Neural cell (in vitro differentiated cells): ENCODE measurements around the gene KLK13. TPM values are rescaled to one million over a fixed set of nuclear protein-coding genes. Genes with fewer than 3 reads are reported as not detected.

Experiments
- H2AFZ ChIP-seq: fragments of 200-600, 300-800 bp; sonication (generic), shearing (Covaris generic); 2 replicates; pipeline ENCODE4 v1.6.0; 2014; ENCODE audit warnings: low read depth, mild to moderate bottlenecking, antibody characterized with exemption, low read length, moderate library complexity
- H3F3A ChIP-seq: fragments of 200-600 bp; shearing (Covaris generic); 2 replicates; pipeline ENCODE4 v1.6.1; 2016; ENCODE audit warnings: mild to moderate bottlenecking, moderate library complexity, mixed read lengths, antibody characterized with exemption, low read length; ENCODE audit not compliant: insufficient read depth, poor library complexity, severe bottlenecking
- H3K27ac ChIP-seq: fragments of 200-600, 300-800 bp; sonication (generic), shearing (Covaris generic); 2 replicates; pipeline ENCODE4 v1.5.1; 2014; ENCODE audit warnings: mild to moderate bottlenecking, low read length, moderate library complexity
- H3K27me3 ChIP-seq: fragments of 300-800, 200-600 bp; sonication (generic), shearing (Covaris generic); 2 replicates; pipeline ENCODE4 v1.6.0; 2014; ENCODE audit warnings: mild to moderate bottlenecking, low read depth, low read length, moderate library complexity; ENCODE audit not compliant: insufficient read depth
- H3K36me3 ChIP-seq: fragments of 300-800, 200-600 bp; sonication (generic), shearing (Covaris generic); 2 replicates; pipeline ENCODE4 v1.5.1; 2014; ENCODE audit warnings: mild to moderate bottlenecking, antibody characterized with exemption, low read length, moderate library complexity; ENCODE audit not compliant: insufficient read depth
- H3K4me2 ChIP-seq: fragments of 300-800, 200-600 bp; sonication (generic), shearing (Covaris generic); 2 replicates; pipeline ENCODE4 v1.6.0; 2014; ENCODE audit warnings: mild to moderate bottlenecking, low read length
- H3K4me3 ChIP-seq: fragments of 300-800, 200-600 bp; sonication (generic), shearing (Covaris generic); 2 replicates; pipeline ENCODE4 v1.5.1; 2014; ENCODE audit warnings: mild to moderate bottlenecking, low read length, moderate library complexity
- H3K79me2 ChIP-seq: fragments of 200-600 bp; shearing (Covaris generic); replicated peaks from 2 replicates; pipeline ENCODE4 v1.6.0; 2014; ENCODE audit warnings: mild to moderate bottlenecking, low read length, moderate library complexity; ENCODE audit not compliant: insufficient read depth
- H3K9ac ChIP-seq: fragments of 300-800, 200-600 bp; sonication (generic), shearing (Covaris generic); 2 replicates; pipeline ENCODE4 v1.6.1; 2016; ENCODE audit warnings: mild to moderate bottlenecking, low read length, mixed read lengths
- H3K9me2 ChIP-seq: fragments of 200-600 bp; shearing (Covaris generic); 2 replicates; pipeline ENCODE4 v1.6.1; 2016; ENCODE audit warnings: mild to moderate bottlenecking, low read length, mixed read lengths; ENCODE audit not compliant: insufficient read depth
- H3K9me3 ChIP-seq: fragments of 200-600, 300-800 bp; sonication (generic), shearing (Covaris generic); 2 replicates; pipeline ENCODE4 v1.6.1; 2016; ENCODE audit warnings: mild to moderate bottlenecking, mixed run types, low read length, moderate library complexity, mixed read lengths
- H4K20me1 ChIP-seq: fragments of 200-600 bp; shearing (Covaris generic); 2 replicates; pipeline ENCODE4 v1.6.1; 2016; ENCODE audit warnings: mild to moderate bottlenecking, mixed run types; ENCODE audit not compliant: insufficient read depth
- EP300 ChIP-seq: fragments of 450-650 bp; conservative IDR thresholded peaks from 2 replicates; pipeline ENCODE4 v1.6.1; 2014; ENCODE audit warnings: antibody characterized with exemption, mild to moderate bottlenecking, moderate library complexity; ENCODE audit not compliant: poor library complexity, severe bottlenecking
- EZH2 ChIP-seq: fragments of 200-600, 300-800 bp; shearing (Covaris generic), sonication (generic); IDR thresholded peaks from 2 replicates; pipeline ENCODE4 v1.6.1; 2014; ENCODE audit warnings: antibody characterized with exemption, low read length, borderline replicate concordance, mild to moderate bottlenecking; ENCODE audit not compliant: insufficient read depth, poor library complexity, severe bottlenecking
- MXI1 ChIP-seq: fragments of 450-650 bp; conservative IDR thresholded peaks from 2 replicates; pipeline ENCODE4 v1.6.1; 2014; ENCODE audit warnings: antibody characterized with exemption, mild to moderate bottlenecking; ENCODE audit not compliant: poor library complexity, severe bottlenecking
- POLR2AphosphoS5 ChIP-seq: IDR thresholded peaks from 2 replicates; pipeline ENCODE4 v1.6.1; 2012
- RAD21 ChIP-seq: fragments of 450-650 bp; conservative IDR thresholded peaks from 2 replicates; pipeline ENCODE4 v1.6.1; 2014; ENCODE audit warnings: antibody characterized with exemption, mild to moderate bottlenecking, moderate library complexity
- SMC3 ChIP-seq: fragments of 450-650 bp; conservative IDR thresholded peaks from 2 replicates; pipeline ENCODE4 v1.6.1; 2014; ENCODE audit warnings: antibody characterized with exemption, mild to moderate bottlenecking, moderate library complexity; ENCODE audit not compliant: poor library complexity
- TAF1 ChIP-seq: IDR thresholded peaks from 2 replicates; pipeline ENCODE4 v1.6.1; 2012; ENCODE audit warnings: low read depth
- polyA plus RNA-seq: library from polyadenylated mRNA; depleted of rRNA; stranded (reverse); fragments of >200 nt; gene quantifications from 2 replicates; pipeline ENCODE4 v1.2.3, GENCODE V29; 2014
- TF ChIP-seq, protein P1 (sequence below): fragments of 450-650 bp; IDR thresholded peaks from 2 replicates; pipeline ENCODE4 v1.5.1; 2014; ENCODE audit warnings: antibody characterized with exemption, mild to moderate bottlenecking, moderate library complexity; ENCODE audit not compliant: poor library complexity, severe bottlenecking
- TF ChIP-seq, protein P2 (sequence below): IDR thresholded peaks from 2 replicates; pipeline ENCODE4 v1.6.1; 2012; ENCODE audit warnings: borderline replicate concordance

KLK13 gene
- polyA plus RNA-seq, 1 donor from 2014 or later: not detected

DNA sequence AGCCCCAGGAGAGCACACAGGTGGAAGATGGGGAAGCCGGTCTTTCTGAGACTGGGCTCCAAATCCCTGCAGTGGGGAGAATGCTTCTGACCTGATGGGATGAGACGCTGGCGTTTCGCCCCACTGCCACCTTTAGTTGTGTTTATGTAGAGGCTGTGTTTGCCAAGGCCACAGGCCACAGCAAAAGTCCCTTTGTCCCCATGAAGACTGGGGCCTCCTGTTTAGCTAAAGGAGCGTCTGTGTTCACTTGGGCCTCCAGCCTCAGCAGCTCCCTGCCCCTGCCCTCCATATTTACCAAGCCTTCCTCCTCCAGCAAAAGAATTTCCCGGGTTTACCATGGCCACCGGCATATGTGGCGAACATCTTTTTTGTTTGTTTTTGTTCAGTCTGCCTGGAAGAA lies 28.2 kb upstream of the KLK13 start:
- no peak overlapping the region for H2AFZ ChIP-seq
- no peaks in the 10 kb centered on the region for H3K27me3 ChIP-seq
- no peaks in the 10 kb centered on the region for H4K20me1 ChIP-seq
- no peaks in the 10 kb centered on the region for H3K9me2 ChIP-seq
- no peaks in the 10 kb centered on the region for H3K9me3 ChIP-seq
- no peak overlapping the region for H3K27ac ChIP-seq
- H3F3A ChIP-seq: no peaks in the 10 kb centered on the region
- TF ChIP-seq RAD21 (no peak), EZH2 (no peak), SMC3 (no peak), EP300 (no peak), POLR2AphosphoS5 (no peak), MXI1 (no peak)
- TF ChIP-seq, protein P1, sequence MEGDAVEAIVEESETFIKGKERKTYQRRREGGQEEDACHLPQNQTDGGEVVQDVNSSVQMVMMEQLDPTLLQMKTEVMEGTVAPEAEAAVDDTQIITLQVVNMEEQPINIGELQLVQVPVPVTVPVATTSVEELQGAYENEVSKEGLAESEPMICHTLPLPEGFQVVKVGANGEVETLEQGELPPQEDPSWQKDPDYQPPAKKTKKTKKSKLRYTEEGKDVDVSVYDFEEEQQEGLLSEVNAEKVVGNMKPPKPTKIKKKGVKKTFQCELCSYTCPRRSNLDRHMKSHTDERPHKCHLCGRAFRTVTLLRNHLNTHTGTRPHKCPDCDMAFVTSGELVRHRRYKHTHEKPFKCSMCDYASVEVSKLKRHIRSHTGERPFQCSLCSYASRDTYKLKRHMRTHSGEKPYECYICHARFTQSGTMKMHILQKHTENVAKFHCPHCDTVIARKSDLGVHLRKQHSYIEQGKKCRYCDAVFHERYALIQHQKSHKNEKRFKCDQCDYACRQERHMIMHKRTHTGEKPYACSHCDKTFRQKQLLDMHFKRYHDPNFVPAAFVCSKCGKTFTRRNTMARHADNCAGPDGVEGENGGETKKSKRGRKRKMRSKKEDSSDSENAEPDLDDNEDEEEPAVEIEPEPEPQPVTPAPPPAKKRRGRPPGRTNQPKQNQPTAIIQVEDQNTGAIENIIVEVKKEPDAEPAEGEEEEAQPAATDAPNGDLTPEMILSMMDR: no peak
- no peak overlapping the region for H3K4me2 ChIP-seq
- no peak overlapping the region for H3K4me3 ChIP-seq
- H3K36me3 ChIP-seq: no peaks in the 10 kb centered on the region
- no peaks in the 10 kb centered on the region for H3K79me2 ChIP-seq
- H3K9ac ChIP-seq: no peak overlapping the region

DNA sequence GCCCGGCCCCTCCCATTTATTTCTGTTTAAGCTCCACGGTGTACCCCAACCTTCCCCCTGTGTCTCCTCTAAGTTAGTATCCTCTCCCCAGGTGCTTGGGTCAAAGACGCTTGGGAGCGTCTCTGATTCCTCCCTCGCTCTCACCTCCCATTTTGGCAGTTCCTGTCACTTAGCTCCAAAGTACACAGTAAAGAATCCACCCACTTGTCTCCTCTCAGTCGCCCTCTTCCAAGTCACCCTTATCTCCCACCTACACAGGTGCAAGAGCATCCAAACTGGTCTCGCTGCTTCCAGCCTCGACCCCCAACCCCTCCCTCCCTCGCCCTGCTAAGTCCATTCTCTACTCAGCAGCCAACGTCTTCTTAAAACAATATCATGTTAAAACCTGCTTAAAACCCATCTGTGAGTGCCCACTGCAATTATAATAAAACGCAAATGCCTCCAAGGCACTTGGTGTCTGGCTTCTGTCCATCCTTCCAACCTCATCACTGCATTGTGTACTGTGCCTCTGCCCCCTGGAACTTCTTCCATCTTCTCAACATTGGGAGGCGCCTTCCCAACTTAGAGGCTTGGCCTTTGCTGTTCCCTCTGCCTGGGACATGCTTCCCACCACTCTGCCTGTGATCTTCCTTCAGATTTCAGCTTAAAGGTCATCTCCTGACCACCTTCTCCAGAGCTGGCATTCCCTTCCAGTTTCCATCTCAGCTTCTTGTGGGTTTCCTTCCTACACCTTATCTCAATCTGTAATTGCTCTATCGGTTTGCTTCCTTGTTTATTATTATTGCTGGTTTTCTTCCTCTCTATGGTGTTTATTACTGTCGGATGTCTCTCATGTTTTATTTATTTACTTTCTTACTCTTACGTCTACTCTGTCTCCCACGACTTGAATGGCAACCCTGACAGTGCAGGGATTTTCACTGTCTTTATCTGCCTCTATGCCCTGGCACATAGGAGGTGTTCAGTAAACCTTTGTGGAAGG lies 27.3 kb upstream of the KLK13 start:
- Histone ChIP-seq H3K9me3 (no peaks in the 10 kb centered on the region), H2AFZ (no peak overlapping the region), H3K27ac (no peak overlapping the region), H4K20me1 (no peaks in the 10 kb centered on the region), H3F3A (no peaks in the 10 kb centered on the region), H3K9me2 (no peaks in the 10 kb centered on the region), H3K79me2 (no peaks in the 10 kb centered on the region), H3K9ac (no peak overlapping the region), H3K4me3 (no peak overlapping the region), H3K36me3 (no peaks in the 10 kb centered on the region), H3K4me2 (no peak overlapping the region), H3K27me3 (no peaks in the 10 kb centered on the region)
- TF ChIP-seq SMC3: no peak

DNA sequence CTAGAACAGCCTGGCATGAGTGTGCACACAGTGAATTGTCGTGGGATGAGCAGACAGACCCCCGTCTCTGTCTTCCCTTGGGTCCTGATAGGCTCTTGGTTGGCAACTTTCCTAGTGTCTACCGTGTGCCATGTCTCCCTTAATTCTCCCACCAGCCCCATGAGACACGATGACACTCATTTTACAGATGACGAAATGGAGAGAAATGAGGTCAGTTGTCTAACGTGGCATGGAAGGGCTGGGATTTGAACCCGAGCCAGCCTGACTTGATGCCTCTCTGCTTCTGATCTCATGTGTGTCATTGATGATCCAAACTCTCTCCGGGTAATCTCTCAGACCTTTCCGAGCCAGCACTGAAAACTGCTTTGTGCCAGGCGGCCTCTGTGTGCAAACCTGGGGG lies 26.2 kb upstream of the KLK13 start:
- H3K79me2 ChIP-seq: no peaks in the 10 kb centered on the region
- no peaks in the 10 kb centered on the region for H3K36me3 ChIP-seq
- H3K27ac ChIP-seq: no peak overlapping the region
- no peak overlapping the region for H3K4me2 ChIP-seq
- H3K9me3 ChIP-seq: no peaks in the 10 kb centered on the region
- no peak overlapping the region for H2AFZ ChIP-seq
- H3K9me2 ChIP-seq: no peaks in the 10 kb centered on the region
- H3F3A ChIP-seq: no peaks in the 10 kb centered on the region
- H3K4me3 ChIP-seq: no peak overlapping the region
- no peak overlapping the region for H3K9ac ChIP-seq
- H4K20me1 ChIP-seq: no peaks in the 10 kb centered on the region
- no peaks in the 10 kb centered on the region for H3K27me3 ChIP-seq
- no peak for TF ChIP-seq SMC3
- no peak for TF ChIP-seq RAD21
- no peak for TF ChIP-seq EP300
- no peak for TF ChIP-seq EZH2
- TF ChIP-seq TAF1: no peak
- TF ChIP-seq, protein P1: no peak
- TF ChIP-seq MXI1: no peak
- no peak for TF ChIP-seq POLR2AphosphoS5
- TF ChIP-seq, protein P2, sequence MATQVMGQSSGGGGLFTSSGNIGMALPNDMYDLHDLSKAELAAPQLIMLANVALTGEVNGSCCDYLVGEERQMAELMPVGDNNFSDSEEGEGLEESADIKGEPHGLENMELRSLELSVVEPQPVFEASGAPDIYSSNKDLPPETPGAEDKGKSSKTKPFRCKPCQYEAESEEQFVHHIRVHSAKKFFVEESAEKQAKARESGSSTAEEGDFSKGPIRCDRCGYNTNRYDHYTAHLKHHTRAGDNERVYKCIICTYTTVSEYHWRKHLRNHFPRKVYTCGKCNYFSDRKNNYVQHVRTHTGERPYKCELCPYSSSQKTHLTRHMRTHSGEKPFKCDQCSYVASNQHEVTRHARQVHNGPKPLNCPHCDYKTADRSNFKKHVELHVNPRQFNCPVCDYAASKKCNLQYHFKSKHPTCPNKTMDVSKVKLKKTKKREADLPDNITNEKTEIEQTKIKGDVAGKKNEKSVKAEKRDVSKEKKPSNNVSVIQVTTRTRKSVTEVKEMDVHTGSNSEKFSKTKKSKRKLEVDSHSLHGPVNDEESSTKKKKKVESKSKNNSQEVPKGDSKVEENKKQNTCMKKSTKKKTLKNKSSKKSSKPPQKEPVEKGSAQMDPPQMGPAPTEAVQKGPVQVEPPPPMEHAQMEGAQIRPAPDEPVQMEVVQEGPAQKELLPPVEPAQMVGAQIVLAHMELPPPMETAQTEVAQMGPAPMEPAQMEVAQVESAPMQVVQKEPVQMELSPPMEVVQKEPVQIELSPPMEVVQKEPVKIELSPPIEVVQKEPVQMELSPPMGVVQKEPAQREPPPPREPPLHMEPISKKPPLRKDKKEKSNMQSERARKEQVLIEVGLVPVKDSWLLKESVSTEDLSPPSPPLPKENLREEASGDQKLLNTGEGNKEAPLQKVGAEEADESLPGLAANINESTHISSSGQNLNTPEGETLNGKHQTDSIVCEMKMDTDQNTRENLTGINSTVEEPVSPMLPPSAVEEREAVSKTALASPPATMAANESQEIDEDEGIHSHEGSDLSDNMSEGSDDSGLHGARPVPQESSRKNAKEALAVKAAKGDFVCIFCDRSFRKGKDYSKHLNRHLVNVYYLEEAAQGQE: no peak
